Tibial nerve (tissue), 4 donors: ENCODE data around the gene PLCB3. TPM values are rescaled to one million over a fixed set of nuclear protein-coding genes. Genes with fewer than 3 reads are reported as not detected.

ENCODE experiments used
- DNase-seq, 2 donors: peaks; one replicate each; pipeline ENCODE4 v3.0.0-alpha.2; 2019; ENCODE audit warnings: low spot score in 2 of 2
- H3K27ac ChIP-seq, 4 donors: fragments of 200-600 bp; sonication (generic) in 3 of 4; one replicate each; pipeline ENCODE4 v1.5.1; 2017 to 2019; ENCODE audit warnings: mild to moderate bottlenecking in 1 of 4
- H3K27me3 ChIP-seq, 2 donors: fragments of 200-600 bp; sonication (generic) in 1 of 2; one replicate each; pipeline versions ENCODE4 v1.5.1 to v1.6.0; 2017 to 2019
- H3K36me3 ChIP-seq, 3 donors: fragments of 200-600 bp; sonication (generic); one replicate each; pipeline ENCODE4 v1.5.1; 2018 to 2019
- H3K4me1 ChIP-seq, 4 donors: fragments of 200-600 bp; sonication (generic) in 3 of 4; one replicate each; pipeline ENCODE4 v1.5.1; 2017 to 2019
- H3K4me3 ChIP-seq, 4 donors: fragments of 200-600 bp; sonication (generic) in 3 of 4; one replicate each; pipeline ENCODE4 v1.5.1; 2017 to 2019; ENCODE audit warnings: mild to moderate bottlenecking in 1 of 4, moderate library complexity in 1 of 4
- H3K9me3 ChIP-seq, 4 donors: fragments of 200-600 bp; sonication (generic) in 3 of 4; one replicate each; pipeline ENCODE4 v1.5.1; 2017 to 2019
- CTCF ChIP-seq, 5 experiments: fragments of 200-600 bp in 3 of 5; fragments of 450-650 bp in 2 of 5; sonication (generic) in 3 of 5; IDR thresholded peaks; one replicate each; pipeline ENCODE4 v1.5.1; 2016 to 2019; ENCODE audit warnings: antibody characterized with exemption in 5 of 5, mild to moderate bottlenecking in 3 of 5, moderate library complexity in 2 of 5
- EP300 ChIP-seq, 2 donors: sonication (generic); formaldehyde crosslinking; IDR thresholded peaks; one replicate each; pipeline ENCODE4 v1.6.1; 2017; ENCODE audit warnings: antibody characterized with exemption in 2 of 2, mild to moderate bottlenecking in 1 of 2
- POLR2A ChIP-seq, 2 donors: fragments of 450-650 bp; IDR thresholded peaks; one replicate each; pipeline ENCODE4 v1.6.1; 2017; ENCODE audit warnings: antibody characterized with exemption in 2 of 2, mild to moderate bottlenecking in 2 of 2, moderate library complexity in 2 of 2
- WGBS, 2 donors: methylation state at CpG; one replicate each; pipeline ENCODE4 v1.1.5; 2018; 5-methylcytosine and 5-hydroxymethylcytosine counted together
- total RNA-seq, 4 donors: library from RNA; depleted of rRNA; stranded (reverse); fragments of >200 nt; gene quantifications; one replicate each; pipeline ENCODE4 v1.1.0, GENCODE V29; 2016

The PLCB3 gene
- total RNA-seq, 4 donors from 2014 or later, result 18.0 to 44.4 (median 27.1) TPM

- Histone ChIP-seq H3K4me1 (peaks cover 0 to 16% (median 2%) of the 10 kb centered on the region in 4 donors), H3K27ac (no peak overlapping the region), H3K9me3 (no peaks in the 10 kb centered on the region), H3K36me3 (peaks cover 0 to 39% (median 0%) of the 10 kb centered on the region in 3 donors), H3K4me3 (no peak overlapping the region), H3K27me3 (no peaks in the 10 kb centered on the region)
- no peak for DNase-seq
- 91 to 92% methylated on average over 7 to 9 of the region's 14 CpGs for WGBS, 2 donors
- TF ChIP-seq EP300 (IDR thresholded peaks at IDR 0.05), result no peak
- no peak for TF ChIP-seq CTCF (IDR thresholded peaks at IDR 0.05)
- TF ChIP-seq POLR2A (IDR thresholded peaks at IDR 0.05), result no peak
These were observed 30.5 kb upstream of the PLCB3 start for GRCh38 chr11:64220798-64221197.

- DNase-seq, result no peak
- H3K27me3 ChIP-seq, result no peaks in the 10 kb centered on the region
- WGBS, 2 donors, result 67 to 80% methylated on average over 9 of the region's 9 CpGs
These were observed 28.7 kb upstream of the PLCB3 start for GRCh38 chr11:64222651-64223000.

GRCh38 chr11:64223001-64223651, 28.2 kb upstream of the PLCB3 start:
- Histone ChIP-seq H3K36me3 (peaks cover 0 to 39% (median 0%) of the 10 kb centered on the region in 3 donors), H3K27ac (no peak overlapping the region), H3K27me3 (no peaks in the 10 kb centered on the region), H3K4me3 (no peak overlapping the region), H3K4me1 (peaks cover 0 to 32% (median 17%) of the 10 kb centered on the region in 4 donors), H3K9me3 (no peaks in the 10 kb centered on the region)
- no peak for DNase-seq
- 81 to 83% methylated on average over 23 to 24 of the region's 24 CpGs for WGBS, 2 donors
- TF ChIP-seq CTCF (IDR thresholded peaks at IDR 0.05) (no peak), EP300 (IDR thresholded peaks at IDR 0.05) (no peak), POLR2A (IDR thresholded peaks at IDR 0.05) (no peak)

More at GRCh38 chr11:64222651-64223000, 28.7 kb upstream of the PLCB3 start:
- peaks cover 0 to 39% (median 0%) of the 10 kb centered on the region in 3 donors for H3K36me3 ChIP-seq
- no peak overlapping the region for H3K4me3 ChIP-seq
- no peaks in the 10 kb centered on the region for H3K9me3 ChIP-seq
- TF ChIP-seq EP300 (IDR thresholded peaks at IDR 0.05) (no peak), CTCF (IDR thresholded peaks at IDR 0.05) (no peak), POLR2A (IDR thresholded peaks at IDR 0.05) (no peak)
- H3K4me1 ChIP-seq, result peaks cover 0 to 28% (median 14%) of the 10 kb centered on the region in 4 donors
- H3K27ac ChIP-seq, result no peak overlapping the region

- no peak for TF ChIP-seq POLR2A (IDR thresholded peaks at IDR 0.05)
- TF ChIP-seq EP300 (IDR thresholded peaks at IDR 0.05), result no peak
- TF ChIP-seq CTCF (IDR thresholded peaks at IDR 0.05), result no peak
- Histone ChIP-seq H3K27me3 (no peaks in the 10 kb centered on the region), H3K9me3 (no peaks in the 10 kb centered on the region), H3K4me3 (no peak overlapping the region), H3K27ac (no peak overlapping the region), H3K36me3 (peaks cover 0 to 38% (median 0%) of the 10 kb centered on the region in 3 donors), H3K4me1 (peaks cover 0 to 38% (median 22%) of the 10 kb centered on the region in 4 donors)
- no peak for DNase-seq
- WGBS, 2 donors, result 83 to 88% methylated on average over 12 to 15 of the region's 17 CpGs
These were observed 27.0 kb upstream of the PLCB3 start for GRCh38 chr11:64224151-64224890.
